ENCODE results near the gene CEBPG. TPM values are rescaled to one million over a fixed set of nuclear protein-coding genes. Genes with fewer than 3 reads are reported as not detected.

Gene CEBPG
- total RNA-seq, 6 experiments from 2014 or later, result 15.0 to 32.3 (median 27.1) TPM

GRCh38 chr19:33376941-33377557, 3.5 kb downstream of the CEBPG start:
- no peak for TF ChIP-seq POLR2A (IDR thresholded peaks at IDR 0.05)
- TF ChIP-seq, protein P1, sequence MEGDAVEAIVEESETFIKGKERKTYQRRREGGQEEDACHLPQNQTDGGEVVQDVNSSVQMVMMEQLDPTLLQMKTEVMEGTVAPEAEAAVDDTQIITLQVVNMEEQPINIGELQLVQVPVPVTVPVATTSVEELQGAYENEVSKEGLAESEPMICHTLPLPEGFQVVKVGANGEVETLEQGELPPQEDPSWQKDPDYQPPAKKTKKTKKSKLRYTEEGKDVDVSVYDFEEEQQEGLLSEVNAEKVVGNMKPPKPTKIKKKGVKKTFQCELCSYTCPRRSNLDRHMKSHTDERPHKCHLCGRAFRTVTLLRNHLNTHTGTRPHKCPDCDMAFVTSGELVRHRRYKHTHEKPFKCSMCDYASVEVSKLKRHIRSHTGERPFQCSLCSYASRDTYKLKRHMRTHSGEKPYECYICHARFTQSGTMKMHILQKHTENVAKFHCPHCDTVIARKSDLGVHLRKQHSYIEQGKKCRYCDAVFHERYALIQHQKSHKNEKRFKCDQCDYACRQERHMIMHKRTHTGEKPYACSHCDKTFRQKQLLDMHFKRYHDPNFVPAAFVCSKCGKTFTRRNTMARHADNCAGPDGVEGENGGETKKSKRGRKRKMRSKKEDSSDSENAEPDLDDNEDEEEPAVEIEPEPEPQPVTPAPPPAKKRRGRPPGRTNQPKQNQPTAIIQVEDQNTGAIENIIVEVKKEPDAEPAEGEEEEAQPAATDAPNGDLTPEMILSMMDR (IDR thresholded peaks at IDR 0.05), result no peak
- DNase-seq, result no peak
- WGBS (ENCODE audit: insufficient coverage, low coverage, low lambda C conversion rate, missing lambda C conversion rate), result 40% methylated on average over 7 of the region's 7 CpGs
- Histone ChIP-seq H3K27ac (peak overlapping the region; percentile 52 to 96 (median 95)), H3K4me1 (peaks cover 0 to 64% (median 32%) of the 10 kb centered on the region in 4 donors), H3K4me3 (peak overlapping the region in 1 of 3 donors; percentile 22), H3K27me3 (no peaks in the 10 kb centered on the region), H3K36me3 (peaks cover 0 to 8% (median 3%) of the 10 kb centered on the region in 4 donors), H3K9me3 (no peaks in the 10 kb centered on the region)
- intact Hi-C loops (cut with DNase I), result no loop called here
- peak in 1 of 4 donors; percentile 36 for ATAC-seq

DNA sequence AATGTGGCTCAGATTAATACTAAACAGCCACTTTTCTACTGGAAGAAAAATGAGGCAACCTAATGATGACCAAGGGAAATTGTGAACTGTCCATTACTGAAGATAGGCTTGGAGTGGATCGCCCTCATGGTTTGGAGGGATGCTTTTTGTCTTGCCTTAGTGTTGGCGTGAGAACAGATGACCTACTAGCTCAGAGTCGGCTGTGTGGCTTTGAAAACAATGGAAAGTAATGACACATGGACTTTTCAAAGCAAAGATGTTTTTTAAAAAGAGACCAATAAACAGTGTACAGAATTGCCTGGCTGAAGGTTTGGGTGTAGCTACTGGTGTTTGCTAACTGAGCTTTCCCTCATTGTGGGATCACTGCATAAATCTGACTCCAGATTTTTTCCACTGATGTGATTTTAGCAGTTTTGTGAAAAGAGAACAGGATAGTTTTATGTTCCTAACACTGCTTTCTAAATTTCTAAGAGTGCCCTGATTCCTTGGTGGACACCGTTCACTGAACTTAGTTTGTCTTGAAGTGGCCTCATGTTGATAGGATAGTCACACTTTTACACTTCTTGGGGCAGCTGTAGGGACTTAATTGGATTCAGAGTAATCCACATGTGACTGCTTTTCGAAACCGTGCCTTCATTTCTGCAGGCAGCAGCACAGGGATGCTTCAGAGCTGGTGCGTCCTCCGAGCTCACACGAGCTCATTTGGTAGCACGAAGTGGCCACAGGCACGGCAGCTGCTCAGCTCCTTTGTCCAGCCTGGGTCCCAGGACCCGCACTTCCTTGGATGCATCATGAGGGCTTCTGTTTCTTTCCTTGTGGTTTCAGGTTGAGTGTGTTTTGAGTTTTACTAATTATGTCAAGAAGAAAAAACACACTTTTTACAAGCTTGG, 4.3 kb downstream of the CEBPG start:
- intact Hi-C loops (cut with DNase I), result no loop called here
- Histone ChIP-seq H3K36me3 (peaks cover 0 to 8% (median 3%) of the 10 kb centered on the region in 4 donors), H3K4me1 (peaks cover 0 to 65% (median 33%) of the 10 kb centered on the region in 4 donors), H3K9me3 (no peaks in the 10 kb centered on the region), H3K27me3 (no peaks in the 10 kb centered on the region), H3K27ac (peak overlapping the region; percentile 52 to 96 (median 95)), H3K4me3 (no peak overlapping the region)
- DNase-seq (no peak), ATAC-seq (no peak)
- WGBS (ENCODE audit: insufficient coverage, low coverage, low lambda C conversion rate, missing lambda C conversion rate), result 84% methylated on average over 11 of the region's 12 CpGs
- no peak for TF ChIP-seq POLR2A (IDR thresholded peaks at IDR 0.05)
- TF ChIP-seq, protein P1 (IDR thresholded peaks at IDR 0.05), result no peak

DNA sequence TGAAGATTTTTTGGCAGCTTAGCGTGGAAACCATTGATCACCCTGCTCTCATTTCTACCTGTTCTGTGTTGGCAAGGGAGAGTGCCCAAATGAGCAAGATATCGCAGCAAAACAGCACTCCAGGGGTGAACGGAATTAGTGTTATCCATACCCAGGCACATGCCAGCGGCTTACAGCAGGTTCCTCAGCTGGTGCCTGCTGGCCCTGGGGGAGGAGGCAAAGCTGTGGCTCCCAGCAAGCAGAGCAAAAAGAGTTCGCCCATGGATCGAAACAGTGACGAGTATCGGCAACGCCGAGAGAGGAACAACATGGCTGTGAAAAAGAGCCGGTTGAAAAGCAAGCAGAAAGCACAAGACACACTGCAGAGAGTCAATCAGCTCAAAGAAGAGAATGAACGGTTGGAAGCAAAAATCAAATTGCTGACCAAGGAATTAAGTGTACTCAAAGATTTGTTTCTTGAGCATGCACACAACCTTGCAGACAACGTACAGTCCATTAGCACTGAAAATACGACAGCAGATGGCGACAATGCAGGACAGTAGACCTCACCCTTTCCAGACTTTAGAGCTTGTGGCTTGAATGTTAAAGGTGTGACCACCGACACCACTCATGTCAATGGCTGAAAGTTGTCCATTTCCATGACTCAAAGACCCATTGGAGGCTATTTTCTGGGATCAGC, 5.8 kb downstream of the CEBPG start:
- Histone ChIP-seq H3K4me1 (peaks cover 0 to 65% (median 33%) of the 10 kb centered on the region in 4 donors), H3K4me3 (no peak overlapping the region), H3K36me3 (peaks cover 0 to 8% (median 3%) of the 10 kb centered on the region in 4 donors), H3K27me3 (no peaks in the 10 kb centered on the region), H3K27ac (peak overlapping the region in 2 of 3 donors; percentile 10 to 30), H3K9me3 (no peaks in the 10 kb centered on the region)
- intact Hi-C loops (cut with DNase I), result no loop called here
- TF ChIP-seq, protein P1 (IDR thresholded peaks at IDR 0.05), result peak in 1 of 4 donors; percentile 6
- no peak for TF ChIP-seq POLR2A (IDR thresholded peaks at IDR 0.05)
- ATAC-seq, result peak; percentile 8 to 42 (median 20)
- peak in 2 of 3 donors; percentile 26 to 67 for DNase-seq
- 47% methylated on average over 14 of the region's 16 CpGs for WGBS (ENCODE audit: insufficient coverage, low coverage, low lambda C conversion rate, missing lambda C conversion rate)

DNA sequence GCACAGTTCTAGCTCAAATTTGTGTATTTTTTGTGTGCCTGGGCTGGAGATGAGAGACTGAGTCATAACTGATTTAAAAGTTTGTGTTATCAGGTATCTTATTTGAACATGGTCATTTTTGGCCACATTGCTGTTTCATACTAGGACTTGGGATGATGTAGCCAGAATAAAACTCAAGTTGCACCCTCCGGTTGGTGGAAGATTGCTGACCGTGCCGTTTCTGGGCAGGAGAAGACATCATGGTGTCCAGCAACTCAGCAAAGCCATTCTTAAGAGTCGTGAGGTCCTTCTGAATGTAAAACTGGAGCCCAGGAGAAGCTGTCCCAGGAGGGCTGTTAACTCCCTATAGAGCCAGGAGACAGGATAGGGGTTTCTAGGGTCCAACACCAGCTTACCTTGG, 7.6 kb downstream of the CEBPG start:
- Histone ChIP-seq H3K4me3 (no peak overlapping the region), H3K36me3 (peaks cover 0 to 8% (median 4%) of the 10 kb centered on the region in 4 donors), H3K4me1 (peaks cover 0 to 57% (median 29%) of the 10 kb centered on the region in 4 donors), H3K9me3 (no peaks in the 10 kb centered on the region), H3K27me3 (no peaks in the 10 kb centered on the region), H3K27ac (no peak overlapping the region)
- DNase-seq (no peak), ATAC-seq (no peak)
- TF ChIP-seq POLR2A (IDR thresholded peaks at IDR 0.05), result no peak
- intact Hi-C loops (cut with DNase I), result no loop called here
- WGBS (ENCODE audit: insufficient coverage, low coverage, low lambda C conversion rate, missing lambda C conversion rate), result 94% methylated on average over 4 of the region's 4 CpGs
